ENCODE results near the gene TBXT.

DNA sequence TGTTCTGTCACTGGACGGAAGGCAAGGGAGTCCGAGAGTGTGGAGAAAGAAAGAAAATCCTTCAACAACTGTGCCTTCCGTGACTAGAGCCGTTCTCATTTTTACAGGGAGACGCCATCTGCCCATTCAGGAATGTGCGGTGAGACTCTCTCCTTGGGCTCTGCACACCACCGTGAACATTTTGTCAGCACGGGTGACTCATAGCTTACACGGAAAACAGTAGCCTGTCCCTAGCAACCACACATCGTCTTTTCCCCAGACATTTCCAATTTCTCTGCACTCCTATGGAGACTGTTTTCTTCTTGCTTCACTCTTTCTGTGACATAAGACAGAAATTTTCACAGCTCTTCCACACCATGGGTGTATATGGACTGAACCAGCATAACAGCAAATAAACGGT lies 55.1 kb downstream of the TBXT start:
- TF ChIP-seq, protein P1, sequence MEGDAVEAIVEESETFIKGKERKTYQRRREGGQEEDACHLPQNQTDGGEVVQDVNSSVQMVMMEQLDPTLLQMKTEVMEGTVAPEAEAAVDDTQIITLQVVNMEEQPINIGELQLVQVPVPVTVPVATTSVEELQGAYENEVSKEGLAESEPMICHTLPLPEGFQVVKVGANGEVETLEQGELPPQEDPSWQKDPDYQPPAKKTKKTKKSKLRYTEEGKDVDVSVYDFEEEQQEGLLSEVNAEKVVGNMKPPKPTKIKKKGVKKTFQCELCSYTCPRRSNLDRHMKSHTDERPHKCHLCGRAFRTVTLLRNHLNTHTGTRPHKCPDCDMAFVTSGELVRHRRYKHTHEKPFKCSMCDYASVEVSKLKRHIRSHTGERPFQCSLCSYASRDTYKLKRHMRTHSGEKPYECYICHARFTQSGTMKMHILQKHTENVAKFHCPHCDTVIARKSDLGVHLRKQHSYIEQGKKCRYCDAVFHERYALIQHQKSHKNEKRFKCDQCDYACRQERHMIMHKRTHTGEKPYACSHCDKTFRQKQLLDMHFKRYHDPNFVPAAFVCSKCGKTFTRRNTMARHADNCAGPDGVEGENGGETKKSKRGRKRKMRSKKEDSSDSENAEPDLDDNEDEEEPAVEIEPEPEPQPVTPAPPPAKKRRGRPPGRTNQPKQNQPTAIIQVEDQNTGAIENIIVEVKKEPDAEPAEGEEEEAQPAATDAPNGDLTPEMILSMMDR (IDR thresholded peaks at IDR 0.05 in 8 of 11, conservative IDR thresholded peaks at IDR 0.05 in 3 of 11), result no peak
- TF ChIP-seq POLR2A (IDR thresholded peaks at IDR 0.05) (no peak), POLR2AphosphoS5 (IDR thresholded peaks at IDR 0.05) (no peak)

Measured in spleen (tissue), 7 donors.